Osteoblast (primary cell): Measurements from ENCODE around the gene PATZ1. TPM values are rescaled to one million over a fixed set of nuclear protein-coding genes. Genes with fewer than 3 reads are reported as not detected.

Experiments
- DNase-seq: peaks from one replicate; pipeline ENCODE4 v3.0.0; 2011; ENCODE audit warnings: low spot score, mixed read lengths; ENCODE audit not compliant: insufficient read length; ENCODE audit errors: missing footprints
- H2AFZ ChIP-seq: 2 replicates; pipeline ENCODE4 v1.6.0; 2011; ENCODE audit warnings: mild to moderate bottlenecking, low read length
- H3K27ac ChIP-seq: 2 replicates; pipeline ENCODE4 v1.5.1; 2011; ENCODE audit warnings: mild to moderate bottlenecking, low read depth, low read length, moderate library complexity
- H3K27me3 ChIP-seq: 2 replicates; pipeline ENCODE4 v1.6.0; 2012; ENCODE audit warnings: mild to moderate bottlenecking, control low read depth, inconsistent platforms, low read length, moderate library complexity; ENCODE audit not compliant: insufficient read depth
- H3K36me3 ChIP-seq: 2 replicates; pipeline ENCODE4 v1.5.1; 2011; ENCODE audit warnings: mild to moderate bottlenecking, low read length, control low read depth, moderate library complexity; ENCODE audit not compliant: insufficient read depth
- H3K4me1 ChIP-seq: 2 replicates; pipeline ENCODE4 v1.5.1; 2011; ENCODE audit warnings: mild to moderate bottlenecking, low read length, control low read depth, moderate library complexity; ENCODE audit not compliant: insufficient read depth
- H3K4me2 ChIP-seq: 2 replicates; pipeline ENCODE4 v1.6.0; 2011; ENCODE audit warnings: mild to moderate bottlenecking, low read length; ENCODE audit not compliant: insufficient read depth
- H3K4me3 ChIP-seq: fragments of 200-600 bp; sonication (generic); 3 replicates; pipeline ENCODE4 v1.5.1; 2012; ENCODE audit warnings: mild to moderate bottlenecking, low read length, inconsistent platforms; ENCODE audit not compliant: insufficient read depth
- H3K79me2 ChIP-seq: 2 replicates; pipeline ENCODE4 v1.6.0; 2012; ENCODE audit warnings: mild to moderate bottlenecking, low read length, control low read depth, inconsistent platforms; ENCODE audit not compliant: insufficient read depth
- H3K9me3 ChIP-seq: 2 replicates; pipeline ENCODE4 v1.5.1; 2011; ENCODE audit warnings: low read depth, low read length, control low read depth
- H4K20me1 ChIP-seq: 2 replicates; pipeline ENCODE4 v1.6.0; 2012; ENCODE audit warnings: mild to moderate bottlenecking, low read length, control low read depth; ENCODE audit not compliant: insufficient read depth
- CTCF ChIP-seq: IDR thresholded peaks from 2 replicates; pipeline ENCODE4 v1.5.1; 2011; ENCODE audit warnings: mild to moderate bottlenecking, low read depth, low read length, moderate library complexity; ENCODE audit errors: extremely low read depth
- total RNA-seq: library from RNA; depleted of rRNA; stranded (reverse); fragments of >200 nt; gene quantifications from 2 replicates; pipeline ENCODE4 v1.2.3, GENCODE V29; 2012

The PATZ1 gene
- total RNA-seq, 1 donor = 15.2 TPM

GRCh38 chr22:31337178-31337577 lies 9.0 kb downstream of the PATZ1 start:
- Histone ChIP-seq H3K9me3 (no peaks in the 10 kb centered on the region), H3K27ac (no peak overlapping the region), H3K4me1 (peaks cover 5% of the 10 kb centered on the region), H2AFZ (no peak overlapping the region), H4K20me1 (peaks cover 17% of the 10 kb centered on the region), H3K4me3 (no peak overlapping the region), H3K79me2 (no peaks in the 10 kb centered on the region), H3K36me3 (peaks cover 39% of the 10 kb centered on the region), H3K4me2 (no peak overlapping the region), H3K27me3 (no peaks in the 10 kb centered on the region)
- no peak for TF ChIP-seq CTCF
- no peak for DNase-seq

GRCh38 chr22:31334329-31334728 lies 11.8 kb downstream of the PATZ1 start:
- Histone ChIP-seq H3K4me2 (no peak overlapping the region), H2AFZ (no peak overlapping the region), H4K20me1 (peaks cover 12% of the 10 kb centered on the region), H3K9me3 (no peaks in the 10 kb centered on the region), H3K27me3 (no peaks in the 10 kb centered on the region), H3K79me2 (no peaks in the 10 kb centered on the region), H3K36me3 (peaks cover 28% of the 10 kb centered on the region), H3K4me3 (no peak overlapping the region), H3K27ac (no peak overlapping the region), H3K4me1 (peaks cover 5% of the 10 kb centered on the region)
- no peak for DNase-seq
- no peak for TF ChIP-seq CTCF

- Histone ChIP-seq H3K4me3 (no peak overlapping the region), H3K27ac (no peak overlapping the region), H3K4me2 (no peak overlapping the region), H3K27me3 (no peaks in the 10 kb centered on the region), H4K20me1 (peaks cover 12% of the 10 kb centered on the region), H3K9me3 (no peaks in the 10 kb centered on the region), H2AFZ (no peak overlapping the region), H3K36me3 (peaks cover 28% of the 10 kb centered on the region), H3K4me1 (peaks cover 5% of the 10 kb centered on the region), H3K79me2 (no peaks in the 10 kb centered on the region)
- peak; percentile 48 for DNase-seq
- no peak for TF ChIP-seq CTCF
These were observed 12.5 kb downstream of the PATZ1 start for GRCh38 chr22:31333641-31334040.

- Histone ChIP-seq H3K27ac (no peak overlapping the region), H3K36me3 (peaks cover 28% of the 10 kb centered on the region), H3K4me2 (no peak overlapping the region), H3K4me1 (peaks cover 5% of the 10 kb centered on the region), H3K4me3 (no peak overlapping the region), H3K27me3 (no peaks in the 10 kb centered on the region), H3K79me2 (no peaks in the 10 kb centered on the region), H4K20me1 (peaks cover 12% of the 10 kb centered on the region), H2AFZ (no peak overlapping the region), H3K9me3 (no peaks in the 10 kb centered on the region)
- peak; percentile 88 for DNase-seq
- TF ChIP-seq CTCF = no peak
These were observed 13.3 kb downstream of the PATZ1 start for GRCh38 chr22:31332886-31333285.
